ENCODE measurements around the gene AATK. TPM values are rescaled to one million over a fixed set of nuclear protein-coding genes. Genes with fewer than 3 reads are reported as not detected.

AATK gene
- total RNA-seq, 2 experiments from 2014 or later: 0.25 to 0.31 TPM

DNA sequence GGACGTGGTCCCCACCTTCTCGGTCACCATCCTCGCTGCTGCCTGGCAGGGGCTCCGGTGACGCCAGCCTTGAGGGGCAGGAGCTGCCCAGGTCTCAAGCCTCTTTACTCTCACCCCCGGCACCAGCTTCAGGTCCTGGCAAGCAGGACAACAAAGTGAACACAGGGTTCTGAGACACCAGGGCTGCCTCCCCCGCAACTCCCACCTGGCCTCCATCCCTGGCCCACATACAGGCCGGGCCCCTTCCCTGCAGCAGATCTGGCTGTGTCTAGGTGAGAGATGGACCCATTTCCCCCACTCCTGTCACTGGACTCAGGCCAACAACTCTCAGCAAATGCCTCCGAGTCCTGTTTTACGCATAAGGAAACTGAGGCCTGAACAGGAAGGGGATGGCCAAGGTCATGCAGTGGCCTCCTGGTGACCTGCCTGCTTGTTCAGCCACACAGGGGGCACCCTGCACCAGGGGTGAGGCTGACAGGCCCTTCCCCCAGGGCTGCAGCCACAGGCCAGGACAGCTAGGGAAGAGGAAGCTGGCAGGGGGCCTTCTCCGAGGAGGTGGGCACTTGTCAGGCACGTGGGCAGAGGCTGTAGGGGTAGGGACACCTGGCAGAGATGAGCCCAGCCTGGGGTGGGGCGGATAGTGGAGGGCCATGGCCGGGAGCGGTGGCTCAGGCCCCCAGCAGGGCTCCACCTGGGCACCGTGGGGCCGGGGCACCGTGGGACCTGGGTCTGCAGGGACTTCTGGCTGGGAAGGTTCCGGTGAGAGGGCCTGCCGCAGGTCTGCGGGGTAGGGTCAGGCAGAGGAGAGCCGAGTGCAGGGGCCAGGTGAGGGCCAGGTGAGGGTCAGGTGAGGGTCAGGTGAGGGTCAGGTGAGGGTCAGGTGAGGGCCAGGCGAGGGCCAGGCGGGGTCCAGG is 47.5 kb downstream of the AATK start:
- Mint-ChIP-seq H3K27me3 (no peaks in the 10 kb centered on the region), H3K9me3 (no peaks in the 10 kb centered on the region), H3K4me3 (no peak overlapping the region), H3K27ac (no peak overlapping the region), H3K36me3 (ENCODE audit: low read depth) (no peaks in the 10 kb centered on the region), H3K4me1 (no peaks in the 10 kb centered on the region)
- ChIA-PET POLR2A (no interaction called here), CTCF (interaction anchor here (1.2 to 1.4 kb wide), 2 partner anchors 21 to 497 kb away, joined by 3 to 4 read pairs; no protein-coding TSS in a partner anchor)
- no peak for DNase-seq

DNA sequence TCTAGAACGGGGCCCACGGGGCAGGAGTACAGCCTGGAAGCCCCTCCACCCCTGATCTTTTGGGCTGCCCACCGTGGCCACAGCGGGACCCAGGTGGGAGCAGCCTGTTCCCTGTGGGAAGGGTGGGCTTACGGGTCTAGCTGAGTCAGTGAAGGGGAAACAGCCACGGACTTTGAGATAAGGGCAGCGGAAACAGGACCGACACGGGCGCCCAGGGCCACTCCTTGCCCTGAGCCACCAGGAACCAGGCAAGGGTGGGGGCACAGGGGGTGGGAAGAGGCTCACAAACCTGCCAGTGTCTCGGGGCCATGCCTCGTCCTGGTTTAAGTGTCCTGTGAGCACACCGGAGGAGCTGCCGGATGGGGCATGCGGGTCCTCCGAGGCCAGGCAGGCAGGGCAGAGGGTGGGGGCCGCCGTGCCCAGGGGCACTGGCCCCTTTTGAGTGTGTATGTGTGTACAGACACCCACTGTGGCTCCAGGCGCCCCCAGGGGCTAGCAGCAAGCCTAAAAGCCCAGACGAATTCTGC is 48.3 kb downstream of the AATK start:
- no peak for DNase-seq
- ChIA-PET CTCF (interaction anchor here (0.6 to 1.4 kb wide), 4 partner anchors 16 to 498 kb away, joined by 3 to 4 read pairs (median 4); no protein-coding TSS in a partner anchor), POLR2A (no interaction called here)
- H3K9me3 Mint-ChIP-seq: no peaks in the 10 kb centered on the region
- no peaks in the 10 kb centered on the region for H3K4me1 Mint-ChIP-seq
- H3K27ac Mint-ChIP-seq: no peak overlapping the region
- H3K27me3 Mint-ChIP-seq: no peaks in the 10 kb centered on the region
- no peaks in the 10 kb centered on the region for H3K36me3 Mint-ChIP-seq (ENCODE audit: low read depth)
- no peak overlapping the region for H3K4me3 Mint-ChIP-seq

DNA sequence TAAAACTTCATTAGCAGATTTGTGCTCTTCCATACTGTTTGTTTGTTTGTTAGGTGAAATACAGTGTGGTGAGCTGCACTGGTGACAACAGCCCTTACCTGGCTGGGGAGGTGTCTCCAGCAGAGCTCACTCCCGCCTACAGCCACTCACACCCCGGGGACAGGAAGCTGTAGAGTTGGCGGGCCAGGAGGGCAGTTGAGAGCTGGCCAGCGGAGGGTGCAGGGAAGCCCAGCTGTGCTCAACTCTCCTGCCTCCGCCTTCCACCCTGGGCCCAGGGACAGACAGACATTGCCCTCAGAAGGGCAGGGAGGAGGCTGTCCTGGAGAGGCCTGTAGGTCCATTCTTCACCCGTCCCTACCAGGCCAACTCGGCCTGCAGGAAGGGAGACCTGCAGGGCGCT is 49.3 kb downstream of the AATK start:
- CTCF ChIA-PET: interaction anchor here (1.2 kb wide), 1 partner anchor 15 kb away, joined by 4 read pairs; no protein-coding TSS in a partner anchor
- no peaks in the 10 kb centered on the region for H3K36me3 Mint-ChIP-seq (ENCODE audit: low read depth)
- POLR2A ChIA-PET: no interaction called here
- H3K4me1 Mint-ChIP-seq: no peaks in the 10 kb centered on the region
- no peak overlapping the region for H3K4me3 Mint-ChIP-seq
- no peaks in the 10 kb centered on the region for H3K27me3 Mint-ChIP-seq
- no peak overlapping the region for H3K27ac Mint-ChIP-seq
- no peaks in the 10 kb centered on the region for H3K9me3 Mint-ChIP-seq
- DNase-seq: no peak

DNA sequence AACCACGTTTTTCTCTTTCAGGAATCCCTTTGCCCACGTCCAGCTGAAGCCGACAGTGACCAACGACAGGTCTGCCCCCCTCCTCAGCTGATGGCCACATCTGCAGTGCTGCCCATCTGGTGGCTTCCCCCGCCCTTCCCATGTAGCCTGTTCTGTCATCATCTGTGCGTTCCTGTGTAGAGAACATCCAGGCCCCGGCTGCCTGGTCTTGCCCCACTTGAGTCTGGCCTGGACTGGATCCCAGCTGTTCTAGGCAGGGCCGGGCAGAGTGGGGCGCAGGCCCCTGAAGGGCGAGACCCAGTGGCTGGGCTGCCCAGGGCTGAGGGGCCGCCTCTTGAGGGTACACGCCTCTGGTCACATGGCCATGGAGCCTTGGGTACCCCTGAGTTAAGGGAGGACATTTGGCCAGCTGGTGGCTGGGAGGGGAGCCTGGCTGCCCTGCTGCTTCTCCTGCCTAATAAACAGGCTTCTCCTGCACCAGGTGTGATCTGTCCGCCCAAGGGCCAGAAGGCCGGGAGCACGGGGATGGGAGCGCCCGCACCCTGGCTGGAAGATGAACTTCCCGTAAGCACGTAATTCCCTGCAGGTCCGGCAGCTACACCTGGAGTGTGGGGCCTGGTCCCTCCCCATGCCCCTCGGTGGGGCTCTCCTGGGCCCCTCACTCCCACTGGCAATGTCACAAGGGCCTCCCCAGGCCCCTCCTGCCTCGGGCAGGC is 50.1 kb downstream of the AATK start:
- ChIA-PET CTCF (interaction anchor here (1.1 kb wide), 1 partner anchor 176 kb away, joined by 3 read pairs; no protein-coding TSS in a partner anchor), POLR2A (no interaction called here)
- Mint-ChIP-seq H3K9me3 (no peaks in the 10 kb centered on the region), H3K27me3 (no peaks in the 10 kb centered on the region), H3K4me3 (no peak overlapping the region), H3K4me1 (no peaks in the 10 kb centered on the region), H3K27ac (no peak overlapping the region), H3K36me3 (ENCODE audit: low read depth) (no peaks in the 10 kb centered on the region)
- no peak for DNase-seq

DNA sequence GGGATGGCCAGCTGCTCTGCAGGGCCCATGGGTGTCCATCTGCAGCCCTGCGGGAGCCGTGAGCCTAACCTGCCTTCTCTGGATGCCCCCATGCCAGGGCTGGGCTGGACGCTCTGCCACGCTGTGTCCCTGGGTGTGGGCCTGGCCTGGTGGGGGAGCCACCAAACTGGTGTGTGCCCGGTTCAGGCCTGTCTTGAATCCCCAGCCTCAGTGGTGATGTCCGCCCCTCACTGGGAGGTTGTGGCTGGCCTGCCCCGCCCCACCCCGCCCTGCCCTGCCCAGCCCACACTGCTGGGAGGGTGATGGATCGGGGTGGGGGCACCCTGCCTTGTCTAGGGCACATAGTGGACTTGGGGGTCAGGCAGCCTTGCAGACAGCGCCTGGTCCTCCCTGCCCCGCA is 50.8 kb downstream of the AATK start:
- no peak overlapping the region for H3K4me3 Mint-ChIP-seq
- H3K9me3 Mint-ChIP-seq: no peaks in the 10 kb centered on the region
- DNase-seq: no peak
- H3K27ac Mint-ChIP-seq: no peak overlapping the region
- no peaks in the 10 kb centered on the region for H3K27me3 Mint-ChIP-seq
- ChIA-PET POLR2A (no interaction called here), CTCF (interaction anchor here (1.1 to 2.7 kb wide), 2 partner anchors 13 to 177 kb away, joined by 3 to 10 read pairs; no protein-coding TSS in a partner anchor)
- no peaks in the 10 kb centered on the region for H3K36me3 Mint-ChIP-seq (ENCODE audit: low read depth)
- no peaks in the 10 kb centered on the region for H3K4me1 Mint-ChIP-seq

DNA sequence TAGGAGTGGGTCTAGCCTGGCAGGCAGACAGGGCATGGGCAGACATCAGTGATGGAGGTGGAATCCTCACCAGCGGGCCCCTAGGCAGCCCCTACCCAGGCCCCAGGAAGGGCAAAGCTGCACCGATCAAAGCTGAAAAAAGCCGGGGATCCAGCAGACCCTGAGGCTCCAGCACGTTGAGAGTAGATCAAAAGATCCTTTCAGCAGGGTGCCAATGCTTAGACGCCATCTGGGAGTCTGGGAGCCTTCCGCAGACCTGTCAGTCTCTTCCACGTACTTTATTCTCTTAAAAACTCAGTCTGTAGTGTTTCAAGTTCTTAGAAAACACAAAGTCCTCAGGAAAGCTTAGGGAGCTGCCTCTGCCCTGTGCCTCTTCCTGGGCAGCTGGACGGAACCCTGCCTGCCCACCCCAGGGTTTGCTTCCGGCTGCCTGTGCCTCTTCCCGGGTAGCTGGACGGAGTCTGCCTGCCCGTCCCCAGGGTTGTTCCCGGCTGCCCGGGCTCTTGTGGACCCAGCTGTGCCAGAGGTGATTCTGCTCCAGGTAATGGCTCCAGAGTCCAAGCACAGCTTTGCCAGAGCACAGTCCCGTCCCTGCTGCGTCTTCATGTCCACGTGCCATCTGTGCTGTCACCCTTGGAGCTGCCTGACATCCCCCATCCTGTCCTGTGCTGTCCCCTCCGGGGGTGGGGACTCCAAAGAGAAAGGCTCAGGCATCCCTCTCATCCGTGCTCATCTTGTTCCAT is 51.5 kb downstream of the AATK start:
- H3K4me1 Mint-ChIP-seq: no peaks in the 10 kb centered on the region
- H3K36me3 Mint-ChIP-seq (ENCODE audit: low read depth): no peaks in the 10 kb centered on the region
- ChIA-PET POLR2A (no interaction called here), CTCF (interaction anchor here (2.7 kb wide), 1 partner anchor 12 kb away, joined by 10 read pairs; no protein-coding TSS in a partner anchor)
- no peaks in the 10 kb centered on the region for H3K27me3 Mint-ChIP-seq
- no peak overlapping the region for H3K4me3 Mint-ChIP-seq
- H3K9me3 Mint-ChIP-seq: no peaks in the 10 kb centered on the region
- DNase-seq: no peak
- H3K27ac Mint-ChIP-seq: no peak overlapping the region

DNA sequence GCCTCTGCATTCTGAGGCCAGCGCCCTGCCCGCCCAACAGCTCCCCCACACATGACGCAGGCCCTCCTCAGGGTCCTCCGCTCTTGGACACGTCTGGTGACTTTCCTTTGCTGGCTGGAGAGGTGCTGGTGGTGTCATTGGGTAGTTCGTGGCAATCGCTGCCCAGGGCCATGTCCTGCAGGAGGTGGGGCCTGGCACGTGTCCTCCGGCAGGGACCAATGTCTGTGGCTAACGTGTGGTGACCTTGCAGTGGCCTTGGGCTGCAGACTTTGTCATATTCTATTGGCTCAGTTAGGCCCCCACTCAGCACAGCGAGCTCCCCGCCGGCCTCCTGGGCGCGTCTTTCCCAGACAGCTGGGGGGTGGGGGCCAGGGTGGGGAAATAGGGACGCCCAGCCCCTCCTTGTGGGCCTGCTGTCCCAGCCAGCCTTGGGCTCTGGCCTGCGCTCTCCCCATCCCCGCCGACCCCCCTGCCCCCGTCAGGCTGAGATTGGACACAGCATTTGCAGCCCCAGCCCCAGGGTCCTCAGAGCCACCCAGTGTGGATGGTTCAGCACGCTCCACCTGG is 52.8 kb downstream of the AATK start:
- no peak for DNase-seq
- Mint-ChIP-seq H3K4me3 (no peak overlapping the region), H3K27ac (no peak overlapping the region), H3K9me3 (no peaks in the 10 kb centered on the region), H3K4me1 (no peaks in the 10 kb centered on the region), H3K27me3 (no peaks in the 10 kb centered on the region), H3K36me3 (ENCODE audit: low read depth) (no peaks in the 10 kb centered on the region)
- ChIA-PET CTCF (interaction anchor here (0.6 to 2.7 kb wide), 2 partner anchors 11 to 58 kb away, joined by 4 to 10 read pairs; no protein-coding TSS in a partner anchor), POLR2A (no interaction called here)

DNA sequence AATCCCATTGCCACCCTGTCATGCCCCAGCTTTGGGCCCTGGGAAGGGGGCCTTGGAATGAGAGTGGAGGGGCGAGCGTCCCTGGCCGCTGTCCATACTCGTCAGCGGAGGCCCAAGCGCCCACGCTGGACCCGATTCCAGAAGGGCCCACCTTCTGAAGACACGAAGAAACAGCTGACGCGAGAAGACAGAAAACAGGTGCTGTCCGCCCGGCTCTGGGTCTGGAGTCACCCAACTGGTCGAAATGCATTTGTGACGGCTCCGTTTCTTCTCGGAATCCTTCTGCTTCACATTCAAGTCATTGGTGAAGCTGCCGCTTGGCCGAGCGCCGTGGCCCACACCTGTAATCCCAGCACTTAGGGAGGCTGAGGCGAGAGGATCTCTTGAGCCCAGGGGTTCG is 53.6 kb downstream of the AATK start:
- H3K27ac Mint-ChIP-seq: no peak overlapping the region
- H3K4me3 Mint-ChIP-seq: no peak overlapping the region
- no peaks in the 10 kb centered on the region for H3K4me1 Mint-ChIP-seq
- ChIA-PET POLR2A (no interaction called here), CTCF (interaction anchor here (2.7 kb wide), 1 partner anchor 10 kb away, joined by 10 read pairs; no protein-coding TSS in a partner anchor)
- no peaks in the 10 kb centered on the region for H3K9me3 Mint-ChIP-seq
- no peak for DNase-seq
- no peaks in the 10 kb centered on the region for H3K27me3 Mint-ChIP-seq
- no peaks in the 10 kb centered on the region for H3K36me3 Mint-ChIP-seq (ENCODE audit: low read depth)

DNA sequence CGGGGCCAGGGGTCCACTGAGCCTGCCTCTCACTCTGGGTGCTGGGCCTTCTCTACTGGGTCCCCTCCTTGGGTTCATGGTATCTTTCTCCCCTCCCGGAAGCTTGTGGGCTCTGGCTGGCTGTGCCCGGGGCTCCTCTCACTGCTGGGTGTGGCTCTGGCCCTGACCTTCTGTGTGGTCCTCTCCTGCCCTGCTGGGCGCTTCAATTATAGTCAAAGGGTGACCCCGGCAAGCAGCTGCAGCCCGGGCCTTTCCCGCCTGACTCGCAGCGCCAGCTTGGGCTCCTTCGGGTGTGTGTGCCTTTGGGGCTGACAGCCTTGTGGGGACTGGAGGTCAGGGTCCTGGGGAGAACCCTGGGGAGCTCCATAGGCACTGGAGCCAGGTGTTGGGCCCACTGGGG is 55.0 kb downstream of the AATK start:
- ChIA-PET POLR2A (no interaction called here), CTCF (interaction anchor here (1.1 to 1.4 kb wide), 2 partner anchors 9 to 13 kb away, joined by 3 to 5 read pairs; no protein-coding TSS in a partner anchor)
- H3K36me3 Mint-ChIP-seq (ENCODE audit: low read depth): no peaks in the 10 kb centered on the region
- H3K27ac Mint-ChIP-seq: no peak overlapping the region
- no peak overlapping the region for H3K4me3 Mint-ChIP-seq
- H3K4me1 Mint-ChIP-seq: no peaks in the 10 kb centered on the region
- no peak for DNase-seq
- no peaks in the 10 kb centered on the region for H3K9me3 Mint-ChIP-seq
- no peaks in the 10 kb centered on the region for H3K27me3 Mint-ChIP-seq

DNA sequence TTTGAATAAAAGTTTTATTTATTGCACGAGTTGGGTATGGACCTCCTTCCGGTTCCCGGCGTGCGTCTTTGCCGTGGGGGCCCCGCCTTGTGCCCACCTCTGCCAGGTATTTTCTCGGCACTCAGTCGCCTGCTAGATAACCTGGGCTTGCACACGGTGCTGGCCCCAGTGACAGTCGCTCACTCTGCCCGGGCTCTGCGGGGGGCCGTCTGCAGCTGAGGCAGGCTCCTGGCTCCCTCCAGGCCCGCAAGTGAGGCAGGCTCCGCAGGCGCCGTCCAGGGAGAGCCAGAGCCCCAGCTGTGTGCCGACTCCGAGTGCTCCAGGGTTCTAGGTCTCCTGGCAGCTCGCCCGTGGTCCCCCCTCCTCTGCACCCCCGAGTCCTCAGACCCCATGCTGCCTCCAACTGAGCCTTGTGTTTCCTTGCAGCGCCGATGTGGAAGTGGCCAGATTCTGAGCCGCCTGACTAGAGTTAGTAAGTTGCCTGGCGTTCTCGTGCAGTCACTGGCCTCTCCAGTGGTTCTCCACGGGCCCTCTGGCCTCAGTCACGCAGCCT is 55.5 kb downstream of the AATK start:
- no peak for DNase-seq
- CTCF ChIA-PET: interaction anchor here (1.1 to 1.4 kb wide), 2 partner anchors 9 to 12 kb away, joined by 3 to 5 read pairs; no protein-coding TSS in a partner anchor
- H3K27ac Mint-ChIP-seq: no peak overlapping the region
- H3K9me3 Mint-ChIP-seq: no peaks in the 10 kb centered on the region
- H3K36me3 Mint-ChIP-seq (ENCODE audit: low read depth): no peaks in the 10 kb centered on the region
- H3K4me3 Mint-ChIP-seq: no peak overlapping the region
- H3K4me1 Mint-ChIP-seq: no peaks in the 10 kb centered on the region
- POLR2A ChIA-PET: no interaction called here
- no peaks in the 10 kb centered on the region for H3K27me3 Mint-ChIP-seq

DNA sequence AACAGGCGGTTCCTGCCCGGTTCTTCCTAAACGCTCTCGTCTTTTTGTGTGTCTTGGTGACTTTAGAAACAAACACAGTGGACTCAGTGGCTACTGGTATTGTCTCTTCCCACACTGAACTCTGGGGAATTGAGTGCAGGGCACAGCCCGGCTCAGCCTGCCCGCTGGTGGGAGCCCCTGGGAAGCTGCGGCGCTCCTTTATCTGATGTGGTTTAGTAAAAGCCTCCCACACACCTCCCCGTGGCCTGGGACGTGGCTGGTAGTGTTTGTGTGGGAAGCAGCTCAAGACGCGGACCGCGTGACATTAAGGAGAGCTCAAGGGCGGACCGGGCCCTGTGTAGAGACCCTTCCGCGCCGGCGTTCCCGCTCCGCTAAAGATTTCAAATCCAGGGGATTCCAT is 56.1 kb downstream of the AATK start:
- CTCF ChIA-PET: interaction anchor here (1.1 kb wide), 1 partner anchor 12 kb away, joined by 3 read pairs; no protein-coding TSS in a partner anchor
- Mint-ChIP-seq H3K36me3 (ENCODE audit: low read depth) (no peaks in the 10 kb centered on the region), H3K4me1 (no peaks in the 10 kb centered on the region), H3K27me3 (no peaks in the 10 kb centered on the region), H3K27ac (no peak overlapping the region), H3K4me3 (no peak overlapping the region), H3K9me3 (no peaks in the 10 kb centered on the region)
- POLR2A ChIA-PET: no interaction called here
- DNase-seq: no peak

DNA sequence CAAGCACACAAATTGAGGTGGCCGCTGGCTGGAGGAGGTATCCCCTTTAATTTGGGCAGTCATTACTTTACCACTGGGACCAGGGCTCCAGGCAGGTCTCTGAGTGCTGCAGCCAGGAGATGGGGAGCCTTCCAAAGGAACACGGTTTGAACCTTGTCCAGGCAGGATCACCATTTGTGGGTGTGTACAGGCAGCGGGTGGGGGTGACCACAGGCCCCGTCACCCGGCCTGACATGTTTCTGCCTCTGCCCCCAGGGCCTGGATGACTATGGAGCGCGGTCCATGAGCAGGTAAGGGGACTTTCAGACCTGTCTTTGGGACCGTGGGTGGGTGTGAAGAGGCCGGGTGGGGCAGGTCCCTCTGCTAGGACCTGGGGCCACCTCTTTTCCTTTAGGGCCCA is 57.8 kb downstream of the AATK start:
- Mint-ChIP-seq H3K4me3 (no peak overlapping the region), H3K9me3 (no peaks in the 10 kb centered on the region), H3K27ac (no peak overlapping the region), H3K27me3 (no peaks in the 10 kb centered on the region), H3K4me1 (no peaks in the 10 kb centered on the region), H3K36me3 (ENCODE audit: low read depth) (no peaks in the 10 kb centered on the region)
- POLR2A ChIA-PET: no interaction called here
- CTCF ChIA-PET: no interaction called here
- no peak for DNase-seq
